Measurements from ENCODE around the gene BTBD16. TPM values are rescaled to one million over a fixed set of nuclear protein-coding genes. Genes with fewer than 3 reads are reported as not detected.

Gene BTBD16
- total and polyA plus RNA-seq, 9 donors = 0.42 to 1.8 TPM; not detected in 7

- intact Hi-C loops (cut with DNase I) = loop anchor here in 1 of 4 donors (10.0 kb wide), 1 partner anchor 74 kb away; no protein-coding TSS in a partner anchor
- Histone ChIP-seq H3K36me3 (no peaks in the 10 kb centered on the region), H3K27ac (no peak overlapping the region), H3K4me3 (no peak overlapping the region), H3K9me3 (no peaks in the 10 kb centered on the region), H3K27me3 (no peaks in the 10 kb centered on the region), H3K4me1 (ENCODE audit: insufficient read depth) (peaks cover 1% of the 10 kb centered on the region)
- TF ChIP-seq POLR2A (IDR thresholded peaks at IDR 0.05) (no peak), EP300 (IDR thresholded peaks at IDR 0.05) (no peak), CTCF (IDR thresholded peaks at IDR 0.05) (no peak)
- WGBS, 3 donors = 97 to 98% (median 97%) methylated on average over 5 of the region's 5 CpGs
- DNase-seq = no peak
Measured at GRCh38 chr10:122379041-122379440, 107.9 kb downstream of the BTBD16 start.

GRCh38 chr10:122379537-122379936 lies 108.4 kb downstream of the BTBD16 start:
- no peak for TF ChIP-seq CTCF (IDR thresholded peaks at IDR 0.05)
- TF ChIP-seq EP300 (IDR thresholded peaks at IDR 0.05) = no peak
- no peak for TF ChIP-seq POLR2A (IDR thresholded peaks at IDR 0.05)
- WGBS, 3 donors = 92 to 97% (median 95%) methylated on average over 2 of the region's 2 CpGs
- H3K27me3 ChIP-seq = no peaks in the 10 kb centered on the region
- H3K9me3 ChIP-seq = no peaks in the 10 kb centered on the region
- peaks cover 1% of the 10 kb centered on the region for H3K4me1 ChIP-seq (ENCODE audit: insufficient read depth)
- H3K27ac ChIP-seq = no peak overlapping the region
- DNase-seq = no peak
- no peaks in the 10 kb centered on the region for H3K36me3 ChIP-seq
- intact Hi-C loops (cut with DNase I) = loop anchor here in 1 of 4 donors (10.0 kb wide), 1 partner anchor 75 kb away; no protein-coding TSS in a partner anchor
- no peak overlapping the region for H3K4me3 ChIP-seq

- Histone ChIP-seq H3K27ac (no peak overlapping the region), H3K9me3 (no peaks in the 10 kb centered on the region), H3K27me3 (no peaks in the 10 kb centered on the region), H3K4me1 (ENCODE audit: insufficient read depth) (peaks cover 1% of the 10 kb centered on the region), H3K36me3 (no peaks in the 10 kb centered on the region), H3K4me3 (no peak overlapping the region)
- no peak for DNase-seq
- 75 to 88% (median 81%) methylated on average over 4 of the region's 4 CpGs for WGBS, 3 donors
- TF ChIP-seq POLR2A (IDR thresholded peaks at IDR 0.05) = no peak
- TF ChIP-seq CTCF (IDR thresholded peaks at IDR 0.05) = no peak
- intact Hi-C loops (cut with DNase I) = no loop called here
Measured at GRCh38 chr10:122380703-122381102, 109.6 kb downstream of the BTBD16 start.

- no peaks in the 10 kb centered on the region for H3K27me3 ChIP-seq
- H3K4me1 ChIP-seq (ENCODE audit: insufficient read depth) = peaks cover 1% of the 10 kb centered on the region
- no peak overlapping the region for H3K27ac ChIP-seq
- 84 to 91% (median 90%) methylated on average over 2 of the region's 2 CpGs for WGBS, 3 donors
- no peak for DNase-seq
- intact Hi-C loops (cut with DNase I) = no loop called here
- H3K36me3 ChIP-seq = no peaks in the 10 kb centered on the region
- TF ChIP-seq EP300 (IDR thresholded peaks at IDR 0.05) (no peak), POLR2A (IDR thresholded peaks at IDR 0.05) (no peak), CTCF (IDR thresholded peaks at IDR 0.05) (no peak)
- no peaks in the 10 kb centered on the region for H3K9me3 ChIP-seq
- no peak overlapping the region for H3K4me3 ChIP-seq
Measured at GRCh38 chr10:122381680-122382079, 110.6 kb downstream of the BTBD16 start.

All from ovary (tissue), 9 donors.